Liver (tissue), 3 donors: ENCODE data around the gene LDLRAD4.

Experiments used
- CTCF ChIP-seq: fragments of 150-350 bp; IDR thresholded peaks from 2 replicates; pipeline ENCODE4 v1.5.1; 2017; ENCODE audit warnings: improper control_type of control experiment, low read depth, low read length; ENCODE audit not compliant: missing input control
- HNF4A ChIP-seq, 2 donors: conservative IDR thresholded peaks; 2 replicates each; pipeline ENCODE4 v1.6.1; 2016; ENCODE audit warnings: antibody characterized with exemption in 2 of 2, mild to moderate bottlenecking in 2 of 2
- JUND ChIP-seq, 2 donors: IDR thresholded peaks; 2 replicates each; pipeline ENCODE4 v1.6.1; 2016; ENCODE audit warnings: antibody characterized with exemption in 2 of 2
- MAX ChIP-seq: IDR thresholded peaks from 2 replicates; pipeline ENCODE4 v1.6.1; 2016; ENCODE audit warnings: antibody characterized with exemption
- RAD21 ChIP-seq, 2 donors: IDR thresholded peaks; 2 replicates each; pipeline ENCODE4 v1.6.1; 2016; ENCODE audit warnings: antibody characterized with exemption in 2 of 2, mild to moderate bottlenecking in 2 of 2
- REST ChIP-seq: IDR thresholded peaks from 2 replicates; pipeline ENCODE4 v1.6.1; 2016; ENCODE audit warnings: antibody characterized with exemption, mild to moderate bottlenecking
- SP1 ChIP-seq: IDR thresholded peaks from 2 replicates; pipeline ENCODE4 v1.6.1; 2018; ENCODE audit warnings: antibody characterized with exemption, mild to moderate bottlenecking
- YY1 ChIP-seq: IDR thresholded peaks from 2 replicates; pipeline ENCODE4 v1.6.1; 2016; ENCODE audit warnings: antibody characterized with exemption, mild to moderate bottlenecking
- ZBTB33 ChIP-seq: IDR thresholded peaks from 2 replicates; pipeline ENCODE4 v1.6.1; 2016; ENCODE audit warnings: antibody characterized with exemption
- donor health status: healthy.
- donor health status: healthy.

- no peak for TF ChIP-seq RAD21 (IDR thresholded peaks at IDR 0.05)
- no peak for TF ChIP-seq CTCF
- TF ChIP-seq JUND (IDR thresholded peaks at IDR 0.05): no peak
- TF ChIP-seq MAX: no peak
- TF ChIP-seq REST: no peak
- no peak for TF ChIP-seq HNF4A (conservative IDR thresholded peaks at IDR 0.05)
- no peak for TF ChIP-seq YY1
- TF ChIP-seq SP1: no peak
- no peak for TF ChIP-seq ZBTB33
Measured at GRCh38 chr18:13548966-13549879, 330.7 kb downstream of the LDLRAD4 start.
